ENCODE measurements around the gene DOLPP1.
A peak's percentile ranks its signal among the peaks of the same experiment; 100 is the strongest.
"Not testable (repeated sequence)": the region's sequence is repeated elsewhere in the genome, so short reads cannot be mapped to it uniquely, and the experiment has no call there.

Gene DOLPP1

DNA sequence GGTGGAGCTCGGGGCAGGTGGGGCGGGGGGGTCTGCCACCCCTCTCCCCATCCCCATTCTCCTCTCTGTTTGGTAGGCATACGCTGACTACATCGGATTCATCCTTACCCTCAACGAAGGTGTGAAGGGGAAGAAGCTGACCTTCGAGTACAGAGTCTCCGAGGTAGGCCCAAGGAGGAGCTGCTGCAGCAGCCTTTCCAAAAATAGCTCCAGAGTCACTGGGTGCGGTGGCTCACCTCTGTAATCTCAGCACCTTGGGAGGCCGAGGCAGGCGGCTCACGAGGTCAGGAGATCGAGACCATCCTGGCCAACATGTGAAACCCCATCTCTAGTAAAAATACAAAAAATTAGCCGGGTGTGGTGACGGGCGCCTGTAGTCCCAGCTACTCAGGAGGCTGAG is 42.1 kb downstream of the DOLPP1 start:
- Histone ChIP-seq H3K36me3 (ENCODE audit: insufficient read depth, low read depth, low read length) (peaks cover 60% of the 10 kb centered on the region), H3K4me1 (ENCODE audit: insufficient read depth, low read length) (peaks cover 18% of the 10 kb centered on the region; the same call in 1 of the 2 replicates)
- H3K9ac ChIP-seq (ENCODE audit: low read depth, low read length); H3K27ac ChIP-seq (ENCODE audit: low read length); H3K4me3 ChIP-seq (ENCODE audit: low read length); H3K9me3 ChIP-seq (ENCODE audit: insufficient read depth, low read depth, low read length); H3K27me3 ChIP-seq (ENCODE audit: insufficient read depth, low read length): not testable (repeated sequence)

GRCh38 chr9:129124506-129125069 is 43.7 kb downstream of the DOLPP1 start:
- Histone ChIP-seq H3K27me3 (ENCODE audit: insufficient read depth, low read length) (no peaks in the 10 kb centered on the region), H3K4me3 (ENCODE audit: low read length) (no peak overlapping the region), H3K36me3 (ENCODE audit: insufficient read depth, low read depth, low read length) (peaks cover 71% of the 10 kb centered on the region), H3K27ac (ENCODE audit: low read length) (no peak overlapping the region), H3K4me1 (ENCODE audit: insufficient read depth, low read length) (peaks cover 18% of the 10 kb centered on the region; the same call in 1 of the 2 replicates), H3K9me3 (ENCODE audit: insufficient read depth, low read depth, low read length) (no peaks in the 10 kb centered on the region), H3K9ac (ENCODE audit: low read depth, low read length) (no peak overlapping the region)

DNA sequence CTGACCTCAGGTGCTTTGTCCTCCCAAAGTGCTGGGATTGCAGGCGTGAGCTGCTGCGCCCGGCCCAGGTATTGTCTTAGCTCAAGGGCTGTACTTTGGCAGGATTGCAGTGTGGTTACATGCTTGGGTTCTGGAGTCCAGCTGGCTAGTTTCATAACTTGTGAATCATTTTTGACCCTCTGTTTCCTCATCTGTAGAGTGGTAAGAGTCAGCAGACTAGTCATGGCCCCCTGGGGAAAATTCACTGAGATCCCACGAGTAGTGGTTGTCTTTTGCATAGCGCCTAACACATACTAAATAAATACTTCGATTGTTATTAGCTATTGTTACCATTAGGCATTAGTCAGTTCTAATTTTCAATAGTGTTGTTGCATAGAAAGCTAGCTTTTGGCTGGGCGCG is 44.6 kb downstream of the DOLPP1 start:
- Histone ChIP-seq H3K36me3 (ENCODE audit: insufficient read depth, low read depth, low read length) (peaks cover 76% of the 10 kb centered on the region), H3K9ac (ENCODE audit: low read depth, low read length) (no peak overlapping the region), H3K4me1 (ENCODE audit: insufficient read depth, low read length) (peaks cover 18% of the 10 kb centered on the region; the same call in 1 of the 2 replicates), H3K27me3 (ENCODE audit: insufficient read depth, low read length) (no peaks in the 10 kb centered on the region), H3K4me3 (ENCODE audit: low read length) (no peak overlapping the region), H3K9me3 (ENCODE audit: insufficient read depth, low read depth, low read length) (no peaks in the 10 kb centered on the region), H3K27ac (ENCODE audit: low read length) (no peak overlapping the region)

- Histone ChIP-seq H3K4me1 (ENCODE audit: insufficient read depth, low read length) (peaks cover 18% of the 10 kb centered on the region; the same call in 1 of the 2 replicates), H3K9me3 (ENCODE audit: insufficient read depth, low read depth, low read length) (no peaks in the 10 kb centered on the region), H3K36me3 (ENCODE audit: insufficient read depth, low read depth, low read length) (peaks cover 70% of the 10 kb centered on the region), H3K4me3 (ENCODE audit: low read length) (peak overlapping the region; percentile 40; the same call in 1 of the 2 replicates), H3K27ac (ENCODE audit: low read length) (peak overlapping the region; percentile 75), H3K27me3 (ENCODE audit: insufficient read depth, low read length) (no peaks in the 10 kb centered on the region), H3K9ac (ENCODE audit: low read depth, low read length) (peak overlapping the region; percentile 76)
Observed at GRCh38 chr9:129126749-129127618, 46.1 kb downstream of the DOLPP1 start.

DNA sequence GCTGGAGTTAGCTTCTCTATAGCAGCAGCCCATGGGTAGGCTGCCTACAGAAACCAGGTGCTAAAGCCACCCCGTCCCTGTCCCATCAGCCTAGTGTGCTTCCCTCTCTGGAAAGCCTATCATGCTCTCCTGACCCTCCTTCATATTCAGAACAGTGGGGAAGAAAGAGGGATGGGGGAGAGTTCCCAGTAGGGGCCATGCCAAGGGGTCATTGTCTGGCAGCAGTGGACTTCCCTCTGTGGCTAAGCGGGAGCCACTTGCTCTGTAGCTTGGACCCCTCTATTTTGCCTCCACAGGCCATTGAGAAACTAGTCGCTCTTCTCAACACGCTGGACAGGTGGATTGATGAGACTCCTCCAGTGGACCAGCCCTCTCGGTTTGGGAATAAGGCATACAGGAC is 47.8 kb downstream of the DOLPP1 start:
- peaks cover 67% of the 10 kb centered on the region for H3K36me3 ChIP-seq (ENCODE audit: insufficient read depth, low read depth, low read length)
- H3K9ac ChIP-seq (ENCODE audit: low read depth, low read length), result no peak overlapping the region
- peaks cover 18% of the 10 kb centered on the region; the same call in 1 of the 2 replicates for H3K4me1 ChIP-seq (ENCODE audit: insufficient read depth, low read length)

DNA sequence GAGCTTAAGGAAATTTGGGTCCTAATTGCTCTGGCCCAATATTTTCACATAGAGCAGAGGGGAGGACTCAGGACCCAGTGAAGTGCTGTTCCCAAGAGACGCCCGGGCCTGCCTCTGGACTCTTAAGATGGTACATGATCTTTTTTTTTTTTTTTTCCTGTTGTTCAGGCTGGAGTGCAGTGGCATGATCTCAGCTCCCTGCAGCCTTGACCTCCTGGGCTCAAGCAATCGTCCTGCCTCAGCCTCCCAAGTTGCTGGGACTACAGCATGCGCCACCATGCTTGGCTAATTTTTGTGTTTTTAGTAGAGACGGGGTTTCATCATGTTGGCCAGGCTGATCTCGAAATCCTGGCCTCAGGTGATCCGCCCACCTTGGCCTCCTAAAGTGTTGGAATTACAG is 49.4 kb downstream of the DOLPP1 start:
- not testable (repeated sequence) for H3K4me3 ChIP-seq (ENCODE audit: low read length)
- peaks cover 66% of the 10 kb centered on the region for H3K36me3 ChIP-seq (ENCODE audit: insufficient read depth, low read depth, low read length)

More for the DNA sequence above, 47.8 kb downstream of the DOLPP1 start:
- Histone ChIP-seq H3K27ac (ENCODE audit: low read length) (no peak overlapping the region), H3K9me3 (ENCODE audit: insufficient read depth, low read depth, low read length) (no peaks in the 10 kb centered on the region), H3K4me3 (ENCODE audit: low read length) (no peak overlapping the region), H3K27me3 (ENCODE audit: insufficient read depth, low read length) (no peaks in the 10 kb centered on the region)

GRCh38 chr9:129130791-129131190 is 49.9 kb downstream of the DOLPP1 start:
- no peak overlapping the region for H3K27ac ChIP-seq (ENCODE audit: low read length)
- H3K36me3 ChIP-seq (ENCODE audit: insufficient read depth, low read depth, low read length), result peaks cover 66% of the 10 kb centered on the region
- H3K4me1 ChIP-seq (ENCODE audit: insufficient read depth, low read length), result peaks cover 16% of the 10 kb centered on the region; the same call in 1 of the 2 replicates
- no peaks in the 10 kb centered on the region for H3K27me3 ChIP-seq (ENCODE audit: insufficient read depth, low read length)
- H3K9me3 ChIP-seq (ENCODE audit: insufficient read depth, low read depth, low read length), result no peaks in the 10 kb centered on the region
- H3K9ac ChIP-seq (ENCODE audit: low read depth, low read length), result no peak overlapping the region
- H3K4me3 ChIP-seq (ENCODE audit: low read length), result no peak overlapping the region

More for the DNA sequence above, 49.4 kb downstream of the DOLPP1 start:
- H3K9ac ChIP-seq (ENCODE audit: low read depth, low read length); H3K9me3 ChIP-seq (ENCODE audit: insufficient read depth, low read depth, low read length); H3K27ac ChIP-seq (ENCODE audit: low read length); H3K27me3 ChIP-seq (ENCODE audit: insufficient read depth, low read length): not testable (repeated sequence)
- peaks cover 18% of the 10 kb centered on the region; the same call in 1 of the 2 replicates for H3K4me1 ChIP-seq (ENCODE audit: insufficient read depth, low read length)

DNA sequence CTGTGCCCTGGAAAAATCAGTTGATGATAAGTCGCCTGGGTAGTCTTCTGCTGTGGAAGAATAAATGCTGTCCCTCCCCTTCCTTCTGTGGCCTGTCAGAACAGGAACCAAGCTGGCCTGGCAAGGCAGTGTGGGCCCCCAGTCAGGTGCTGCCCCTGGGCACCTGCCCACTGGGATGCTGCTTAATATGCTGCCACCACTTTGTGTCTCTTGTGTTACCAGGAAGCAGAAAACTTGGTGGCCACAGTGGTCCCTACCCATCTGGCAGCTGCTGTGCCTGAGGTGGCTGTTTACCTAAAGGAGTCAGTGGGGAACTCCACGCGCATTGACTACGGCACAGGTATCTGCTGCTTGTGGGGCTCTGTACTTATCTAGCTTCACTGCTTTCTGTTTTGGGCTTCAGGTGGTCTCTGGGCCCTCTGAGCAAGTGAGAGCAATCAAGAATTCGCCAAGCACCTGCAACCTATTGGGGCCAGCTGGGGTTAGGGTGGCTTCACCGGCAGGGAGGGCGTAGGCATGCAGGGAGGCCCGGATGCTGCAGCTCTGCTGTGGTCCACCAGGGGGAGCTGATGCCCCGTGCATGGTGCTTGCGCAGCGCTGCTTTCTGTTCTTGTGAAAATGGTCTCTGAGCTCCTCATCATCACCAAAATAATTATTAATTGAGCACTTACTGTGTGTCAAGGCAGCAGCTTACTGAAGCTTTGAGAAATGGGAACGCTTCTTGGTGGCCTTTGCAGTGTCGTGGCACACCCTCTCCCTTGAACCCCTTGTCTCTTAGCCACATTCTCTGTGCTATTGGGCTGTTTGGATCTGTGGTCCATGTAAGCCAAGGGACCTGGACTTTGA is 50.6 kb downstream of the DOLPP1 start:
- H3K9me3 ChIP-seq (ENCODE audit: insufficient read depth, low read depth, low read length), result no peaks in the 10 kb centered on the region
- H3K27ac ChIP-seq (ENCODE audit: low read length), result no peak overlapping the region
- peaks cover 70% of the 10 kb centered on the region for H3K36me3 ChIP-seq (ENCODE audit: insufficient read depth, low read depth, low read length)
- H3K9ac ChIP-seq (ENCODE audit: low read depth, low read length), result no peak overlapping the region
- no peak overlapping the region for H3K4me3 ChIP-seq (ENCODE audit: low read length)
- peaks cover 11% of the 10 kb centered on the region; the same call in 1 of the 2 replicates for H3K4me1 ChIP-seq (ENCODE audit: insufficient read depth, low read length)
- H3K27me3 ChIP-seq (ENCODE audit: insufficient read depth, low read length), result no peaks in the 10 kb centered on the region

GRCh38 chr9:129133082-129133481 is 52.2 kb downstream of the DOLPP1 start:
- Histone ChIP-seq H3K9me3 (ENCODE audit: insufficient read depth, low read depth, low read length) (no peaks in the 10 kb centered on the region), H3K4me1 (ENCODE audit: insufficient read depth, low read length) (no peaks in the 10 kb centered on the region; the same call in 1 of the 2 replicates), H3K9ac (ENCODE audit: low read depth, low read length) (no peak overlapping the region), H3K27me3 (ENCODE audit: insufficient read depth, low read length) (no peaks in the 10 kb centered on the region), H3K4me3 (ENCODE audit: low read length) (no peak overlapping the region), H3K27ac (ENCODE audit: low read length) (no peak overlapping the region), H3K36me3 (ENCODE audit: insufficient read depth, low read depth, low read length) (peaks cover 77% of the 10 kb centered on the region)

DNA sequence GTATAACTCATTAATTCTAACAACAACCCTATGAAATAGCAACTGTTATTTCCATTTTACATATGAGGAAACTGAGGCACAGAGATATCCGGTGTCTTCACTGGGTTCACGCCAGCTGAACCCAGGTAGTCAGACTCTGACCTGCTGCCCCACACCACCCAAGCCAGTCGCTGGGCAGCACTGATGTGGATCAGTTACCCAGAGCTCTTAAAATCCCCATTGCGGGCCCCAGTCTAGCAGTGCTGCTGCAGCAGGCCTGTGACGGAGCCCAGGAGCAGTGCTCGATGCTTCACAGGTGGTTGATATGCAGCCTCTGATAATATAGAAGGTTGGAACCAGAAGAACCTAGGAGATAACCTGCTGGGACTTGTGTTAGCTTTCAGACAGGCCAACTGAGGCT is 54.6 kb downstream of the DOLPP1 start:
- Histone ChIP-seq H3K27ac (ENCODE audit: low read length) (no peak overlapping the region), H3K36me3 (ENCODE audit: insufficient read depth, low read depth, low read length) (peaks cover 61% of the 10 kb centered on the region), H3K27me3 (ENCODE audit: insufficient read depth, low read length) (no peaks in the 10 kb centered on the region), H3K4me1 (ENCODE audit: insufficient read depth, low read length) (peaks cover 9% of the 10 kb centered on the region; the same call in 1 of the 2 replicates), H3K4me3 (ENCODE audit: low read length) (no peak overlapping the region), H3K9ac (ENCODE audit: low read depth, low read length) (no peak overlapping the region), H3K9me3 (ENCODE audit: insufficient read depth, low read depth, low read length) (no peaks in the 10 kb centered on the region)

GRCh38 chr9:129136446-129137035 is 55.6 kb downstream of the DOLPP1 start:
- no peak overlapping the region for H3K4me3 ChIP-seq (ENCODE audit: low read length)
- H3K27ac ChIP-seq (ENCODE audit: low read length), result no peak overlapping the region
- H3K4me1 ChIP-seq (ENCODE audit: insufficient read depth, low read length), result peaks cover 17% of the 10 kb centered on the region
- no peak overlapping the region for H3K9ac ChIP-seq (ENCODE audit: low read depth, low read length)
- peaks cover 53% of the 10 kb centered on the region for H3K36me3 ChIP-seq (ENCODE audit: insufficient read depth, low read depth, low read length)
- H3K9me3 ChIP-seq (ENCODE audit: insufficient read depth, low read depth, low read length), result no peaks in the 10 kb centered on the region
- no peaks in the 10 kb centered on the region for H3K27me3 ChIP-seq (ENCODE audit: insufficient read depth, low read length)
